Measurements from ENCODE around the gene CALN1.
"Not testable (repeated sequence)": the region's sequence is repeated elsewhere in the genome, so short reads cannot be mapped to it uniquely, and the experiment has no call there.

CALN1 gene

GRCh38 chr7:72412121-72412618 lies at the start of gene CALN1:
Gene CALN1, minus strand, starts transcription at chr7:72412338.
- in situ Hi-C loops (cut with HindIII; ENCODE audit: low pct_unique_long_range_greater_than_20kb, low sequenced_read_pairs) = not testable (repeated sequence)

GRCh38 chr7:72453471-72453870 lies 41.3 kb upstream of the CALN1 start:
- TF ChIP-seq JUND (IDR thresholded peaks at IDR 0.05; ENCODE audit: low read depth) = no peak
- in situ Hi-C loops (cut with HindIII; ENCODE audit: low pct_unique_long_range_greater_than_20kb, low sequenced_read_pairs) = no loop called here
- no peak for DNase-seq (ENCODE audit: low read depth in 1 of 2, low spot score in 1 of 2)

More at GRCh38 chr7:72412121-72412618, at the start of gene CALN1:
- not testable (repeated sequence) for DNase-seq (ENCODE audit: low read depth in 1 of 2, low spot score in 1 of 2)

- in situ Hi-C loops (cut with HindIII; ENCODE audit: low pct_unique_long_range_greater_than_20kb, low sequenced_read_pairs) = no loop called here
- no peak for DNase-seq (ENCODE audit: low read depth in 1 of 2, low spot score in 1 of 2)
- no peak for TF ChIP-seq JUND (IDR thresholded peaks at IDR 0.05; ENCODE audit: low read depth)
Observed at GRCh38 chr7:72447465-72448204, 35.5 kb upstream of the CALN1 start.

- no peak for TF ChIP-seq JUND (IDR thresholded peaks at IDR 0.05; ENCODE audit: low read depth)
- in situ Hi-C loops (cut with HindIII; ENCODE audit: low pct_unique_long_range_greater_than_20kb, low sequenced_read_pairs) = no loop called here
- no peak for DNase-seq (ENCODE audit: low read depth in 1 of 2, low spot score in 1 of 2)
Observed at GRCh38 chr7:72446591-72447462, 34.7 kb upstream of the CALN1 start.

DNA sequence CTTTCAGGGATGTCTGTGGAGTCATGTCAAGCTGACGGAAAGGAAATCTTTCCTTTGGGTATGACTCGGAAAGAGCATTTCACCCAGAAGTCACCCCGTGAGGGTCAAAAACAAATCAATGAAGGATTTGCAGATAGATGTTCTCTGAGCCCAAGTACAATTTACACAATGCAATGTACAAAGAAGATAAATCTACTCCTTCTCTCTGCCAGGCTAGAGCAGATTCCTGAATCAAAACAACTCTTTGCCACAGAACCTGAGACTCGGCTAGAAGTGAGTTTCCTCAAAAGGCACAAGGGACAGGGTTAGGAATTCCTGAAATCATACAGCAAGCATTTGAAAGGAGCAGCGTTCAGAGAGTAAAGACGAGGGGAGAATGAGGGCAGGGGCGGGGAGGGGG lies 34.0 kb upstream of the CALN1 start:
- in situ Hi-C loops (cut with HindIII; ENCODE audit: low pct_unique_long_range_greater_than_20kb, low sequenced_read_pairs) = no loop called here
- DNase-seq (ENCODE audit: low read depth in 1 of 2, low spot score in 1 of 2) = no peak
- no peak for TF ChIP-seq JUND (IDR thresholded peaks at IDR 0.05; ENCODE audit: low read depth)

- in situ Hi-C loops (cut with HindIII; ENCODE audit: low pct_unique_long_range_greater_than_20kb, low sequenced_read_pairs) = no loop called here
- no peak for DNase-seq (ENCODE audit: low read depth in 1 of 2, low spot score in 1 of 2)
- TF ChIP-seq JUND (IDR thresholded peaks at IDR 0.05; ENCODE audit: low read depth) = no peak
Observed at GRCh38 chr7:72445580-72445979, 33.4 kb upstream of the CALN1 start.

- DNase-seq (ENCODE audit: low read depth in 1 of 2, low spot score in 1 of 2) = no peak
- in situ Hi-C loops (cut with HindIII; ENCODE audit: low pct_unique_long_range_greater_than_20kb, low sequenced_read_pairs) = no loop called here
Observed at GRCh38 chr7:72445075-72445474, 32.9 kb upstream of the CALN1 start.

GRCh38 chr7:72444026-72444776 lies 32.1 kb upstream of the CALN1 start:
- in situ Hi-C loops (cut with HindIII; ENCODE audit: low pct_unique_long_range_greater_than_20kb, low sequenced_read_pairs) = no loop called here
- no peak for TF ChIP-seq JUND (IDR thresholded peaks at IDR 0.05; ENCODE audit: low read depth)
- DNase-seq (ENCODE audit: low read depth in 1 of 2, low spot score in 1 of 2) = no peak

More at GRCh38 chr7:72445075-72445474, 32.9 kb upstream of the CALN1 start:
- no peak for TF ChIP-seq JUND (IDR thresholded peaks at IDR 0.05; ENCODE audit: low read depth)

DNA sequence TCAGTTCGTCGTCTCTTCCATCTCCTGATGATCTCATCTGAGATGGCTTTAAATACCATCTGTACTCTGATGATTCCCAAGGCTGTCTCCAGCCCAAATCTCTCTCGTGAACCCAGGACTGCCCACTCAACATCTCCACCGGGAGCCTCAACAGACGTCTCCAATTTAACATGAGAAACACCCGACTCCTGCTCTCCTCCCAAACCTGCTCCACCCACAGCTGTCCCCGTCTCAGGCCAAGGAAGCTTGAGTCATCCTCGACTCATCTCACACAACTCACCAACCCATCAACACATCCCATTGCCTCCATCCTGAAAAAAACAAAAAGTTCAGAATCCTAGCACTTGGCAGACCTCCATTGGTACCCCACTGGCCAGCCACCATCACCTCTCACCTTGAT lies 29.7 kb upstream of the CALN1 start:
- no peak for TF ChIP-seq JUND (IDR thresholded peaks at IDR 0.05; ENCODE audit: low read depth)
- in situ Hi-C loops (cut with HindIII; ENCODE audit: low pct_unique_long_range_greater_than_20kb, low sequenced_read_pairs) = no loop called here
- no peak for DNase-seq (ENCODE audit: low read depth in 1 of 2, low spot score in 1 of 2)

GRCh38 chr7:72438491-72438890 lies 26.4 kb upstream of the CALN1 start:
- in situ Hi-C loops (cut with HindIII; ENCODE audit: low pct_unique_long_range_greater_than_20kb, low sequenced_read_pairs) = no loop called here
- TF ChIP-seq JUND (IDR thresholded peaks at IDR 0.05; ENCODE audit: low read depth) = no peak
- DNase-seq (ENCODE audit: low read depth in 1 of 2, low spot score in 1 of 2) = no peak

GRCh38 chr7:72437610-72438009 lies 25.5 kb upstream of the CALN1 start:
- in situ Hi-C loops (cut with HindIII; ENCODE audit: low pct_unique_long_range_greater_than_20kb, low sequenced_read_pairs) = no loop called here
- TF ChIP-seq JUND (IDR thresholded peaks at IDR 0.05; ENCODE audit: low read depth) = no peak

GRCh38 chr7:72437061-72437585 lies 25.0 kb upstream of the CALN1 start:
- in situ Hi-C loops (cut with HindIII; ENCODE audit: low pct_unique_long_range_greater_than_20kb, low sequenced_read_pairs) = no loop called here
- no peak for DNase-seq (ENCODE audit: low read depth in 1 of 2, low spot score in 1 of 2)
- no peak for TF ChIP-seq JUND (IDR thresholded peaks at IDR 0.05; ENCODE audit: low read depth)

More at GRCh38 chr7:72437610-72438009, 25.5 kb upstream of the CALN1 start:
- no peak for DNase-seq (ENCODE audit: low read depth in 1 of 2, low spot score in 1 of 2)

Data from T47D (cell line).